ENCODE results near the gene PPP3R1.

Gene PPP3R1

GRCh38 chr2:68258851-68259250, 6.5 kb upstream of the PPP3R1 start:
- DNase-seq (ENCODE audit: low read depth in 3 of 3): no peak

- no peak for DNase-seq (ENCODE audit: low read depth in 3 of 3)
These were observed 3.7 kb upstream of the PPP3R1 start for GRCh38 chr2:68256093-68256450.

- peak in 1 of 3 experiments; percentile 16 for DNase-seq (ENCODE audit: low read depth in 3 of 3)
These were observed 1.1 kb upstream of the PPP3R1 start for GRCh38 chr2:68253219-68254068.

GRCh38 chr2:68251855-68252399, 405 bp downstream of the PPP3R1 start:
- peak in 2 of 3 experiments; percentile 11 to 29 for DNase-seq (ENCODE audit: low read depth in 3 of 3)

- DNase-seq (ENCODE audit: low read depth in 3 of 3): peak; percentile 51 to 62 (median 62)
These were observed 1.0 kb downstream of the PPP3R1 start for GRCh38 chr2:68251187-68251854.

- no peak for DNase-seq (ENCODE audit: low read depth in 3 of 3)
These were observed 1.6 kb downstream of the PPP3R1 start for GRCh38 chr2:68250652-68251186.

GRCh38 chr2:68250196-68250595, 2.1 kb downstream of the PPP3R1 start:
- DNase-seq (ENCODE audit: low read depth in 3 of 3): no peak

GRCh38 chr2:68248806-68249205, 3.5 kb downstream of the PPP3R1 start:
- DNase-seq (ENCODE audit: low read depth in 3 of 3): no peak

- DNase-seq (ENCODE audit: low read depth in 3 of 3): no peak
These were observed 4.0 kb downstream of the PPP3R1 start for GRCh38 chr2:68248361-68248760.

- DNase-seq (ENCODE audit: low read depth in 3 of 3): no peak
These were observed 5.9 kb downstream of the PPP3R1 start for GRCh38 chr2:68246396-68246795.

GRCh38 chr2:68245672-68246071, 6.7 kb downstream of the PPP3R1 start:
- DNase-seq (ENCODE audit: low read depth in 3 of 3): no peak

GRCh38 chr2:68245066-68245465, 7.3 kb downstream of the PPP3R1 start:
- no peak for DNase-seq (ENCODE audit: low read depth in 3 of 3)

GRCh38 chr2:68244456-68244855, 7.9 kb downstream of the PPP3R1 start:
- no peak for DNase-seq (ENCODE audit: low read depth in 3 of 3)

GRCh38 chr2:68241732-68242131, 10.6 kb downstream of the PPP3R1 start:
- no peak for DNase-seq (ENCODE audit: low read depth in 3 of 3)

- no peak for DNase-seq (ENCODE audit: low read depth in 3 of 3)
These were observed 11.9 kb downstream of the PPP3R1 start for GRCh38 chr2:68240446-68240845.

- DNase-seq (ENCODE audit: low read depth in 3 of 3): no peak
These were observed 13.1 kb downstream of the PPP3R1 start for GRCh38 chr2:68238955-68239822.

- no peak for DNase-seq (ENCODE audit: low read depth in 3 of 3)
These were observed 14.3 kb downstream of the PPP3R1 start for GRCh38 chr2:68237976-68238580.

- DNase-seq (ENCODE audit: low read depth in 3 of 3): no peak
These were observed 14.9 kb downstream of the PPP3R1 start for GRCh38 chr2:68237404-68237803.

- no peak for DNase-seq (ENCODE audit: low read depth in 3 of 3)
These were observed 15.5 kb downstream of the PPP3R1 start for GRCh38 chr2:68236876-68237275.

GRCh38 chr2:68236103-68236734, 16.1 kb downstream of the PPP3R1 start:
- no peak for DNase-seq (ENCODE audit: low read depth in 3 of 3)

- no peak for DNase-seq (ENCODE audit: low read depth in 3 of 3)
These were observed 17.2 kb downstream of the PPP3R1 start for GRCh38 chr2:68235090-68235489.
